IPS-15b (cell line): ENCODE measurements around the gene TMPO.
"Not testable (repeated sequence)": the region's sequence is repeated elsewhere in the genome, so short reads cannot be mapped to it uniquely, and the experiment has no call there.

Experiments
- H3K27me3 ChIP-seq: one replicate; pipeline ENCODE4 v1.6.1; 2013; ENCODE audit warnings: low read length; ENCODE audit not compliant: control insufficient read depth, insufficient read depth
- H3K36me3 ChIP-seq: one replicate; pipeline ENCODE4 v1.6.1; 2013; ENCODE audit warnings: low read length; ENCODE audit not compliant: control insufficient read depth, insufficient read depth
- H3K4me1 ChIP-seq: one replicate; pipeline ENCODE4 v1.6.1; 2013; ENCODE audit warnings: mild to moderate bottlenecking, low read length; ENCODE audit not compliant: control insufficient read depth, insufficient read depth
- H3K4me3 ChIP-seq: one replicate; pipeline ENCODE4 v1.5.1; 2013; ENCODE audit warnings: low read depth, low read length
- H3K9ac ChIP-seq: one replicate; pipeline ENCODE4 v1.6.1; 2013; ENCODE audit warnings: low read depth, mild to moderate bottlenecking, low read length
- H3K9me3 ChIP-seq: one replicate; pipeline ENCODE4 v1.6.1; 2013; ENCODE audit warnings: mild to moderate bottlenecking, low read length; ENCODE audit not compliant: control insufficient read depth, insufficient read depth

Gene TMPO

GRCh38 chr12:98558097-98558496 lies 42.7 kb downstream of the TMPO start:
- not testable (repeated sequence) for H3K4me1 ChIP-seq, H3K36me3 ChIP-seq, H3K27me3 ChIP-seq, H3K4me3 ChIP-seq, H3K9me3 ChIP-seq, H3K9ac ChIP-seq

GRCh38 chr12:98559666-98560065 lies 44.3 kb downstream of the TMPO start:
- Histone ChIP-seq H3K9me3 (no peaks in the 10 kb centered on the region), H3K9ac (no peak overlapping the region), H3K4me3 (no peak overlapping the region), H3K4me1 (no peaks in the 10 kb centered on the region), H3K27me3 (no peaks in the 10 kb centered on the region), H3K36me3 (no peaks in the 10 kb centered on the region)

GRCh38 chr12:98561846-98562245 lies 46.5 kb downstream of the TMPO start:
- H3K36me3 ChIP-seq, result no peaks in the 10 kb centered on the region
- no peak overlapping the region for H3K9ac ChIP-seq
- H3K9me3 ChIP-seq, result no peaks in the 10 kb centered on the region
- H3K27me3 ChIP-seq, result no peaks in the 10 kb centered on the region
- no peaks in the 10 kb centered on the region for H3K4me1 ChIP-seq
- H3K4me3 ChIP-seq, result no peak overlapping the region

GRCh38 chr12:98572010-98572409 lies 56.6 kb downstream of the TMPO start:
- Histone ChIP-seq H3K9ac (no peak overlapping the region), H3K27me3 (no peaks in the 10 kb centered on the region), H3K9me3 (no peaks in the 10 kb centered on the region), H3K4me1 (no peaks in the 10 kb centered on the region), H3K4me3 (no peak overlapping the region), H3K36me3 (no peaks in the 10 kb centered on the region)

- Histone ChIP-seq H3K9ac (no peak overlapping the region), H3K36me3 (no peaks in the 10 kb centered on the region), H3K4me3 (no peak overlapping the region), H3K4me1 (no peaks in the 10 kb centered on the region), H3K27me3 (no peaks in the 10 kb centered on the region), H3K9me3 (no peaks in the 10 kb centered on the region)
Observed at GRCh38 chr12:98574110-98574509, 58.7 kb downstream of the TMPO start.

GRCh38 chr12:98575013-98575412 lies 59.6 kb downstream of the TMPO start:
- no peaks in the 10 kb centered on the region for H3K4me1 ChIP-seq
- H3K9ac ChIP-seq, result no peak overlapping the region
- no peaks in the 10 kb centered on the region for H3K36me3 ChIP-seq
- H3K4me3 ChIP-seq, result no peak overlapping the region
- no peaks in the 10 kb centered on the region for H3K9me3 ChIP-seq
- no peaks in the 10 kb centered on the region for H3K27me3 ChIP-seq

- not testable (repeated sequence) for H3K9me3 ChIP-seq, H3K27me3 ChIP-seq, H3K4me1 ChIP-seq, H3K36me3 ChIP-seq, H3K9ac ChIP-seq, H3K4me3 ChIP-seq
Observed at GRCh38 chr12:98576795-98577194, 61.4 kb downstream of the TMPO start.

- Histone ChIP-seq H3K4me3 (no peak overlapping the region), H3K9ac (no peak overlapping the region), H3K9me3 (no peaks in the 10 kb centered on the region), H3K4me1 (no peaks in the 10 kb centered on the region), H3K27me3 (no peaks in the 10 kb centered on the region), H3K36me3 (no peaks in the 10 kb centered on the region)
Observed at GRCh38 chr12:98578392-98578791, 63.0 kb downstream of the TMPO start.

- H3K9ac ChIP-seq, result no peak overlapping the region
- H3K36me3 ChIP-seq, result no peaks in the 10 kb centered on the region
- H3K4me1 ChIP-seq, result no peaks in the 10 kb centered on the region
- no peaks in the 10 kb centered on the region for H3K27me3 ChIP-seq
- H3K9me3 ChIP-seq, result no peaks in the 10 kb centered on the region
- H3K4me3 ChIP-seq, result no peak overlapping the region
Observed at GRCh38 chr12:98578821-98579220, 63.4 kb downstream of the TMPO start.

GRCh38 chr12:98579347-98579746 lies 64.0 kb downstream of the TMPO start:
- no peaks in the 10 kb centered on the region for H3K9me3 ChIP-seq
- H3K36me3 ChIP-seq, result no peaks in the 10 kb centered on the region

GRCh38 chr12:98579835-98580234 lies 64.4 kb downstream of the TMPO start:
- no peaks in the 10 kb centered on the region for H3K36me3 ChIP-seq
- H3K4me3 ChIP-seq, result no peak overlapping the region
- no peak overlapping the region for H3K9ac ChIP-seq
- H3K27me3 ChIP-seq, result no peaks in the 10 kb centered on the region
- H3K4me1 ChIP-seq, result no peaks in the 10 kb centered on the region
- no peaks in the 10 kb centered on the region for H3K9me3 ChIP-seq

More at GRCh38 chr12:98579347-98579746, 64.0 kb downstream of the TMPO start:
- Histone ChIP-seq H3K4me3 (no peak overlapping the region), H3K9ac (no peak overlapping the region), H3K27me3 (no peaks in the 10 kb centered on the region), H3K4me1 (no peaks in the 10 kb centered on the region)

GRCh38 chr12:98580695-98581094 lies 65.3 kb downstream of the TMPO start:
- Histone ChIP-seq H3K4me3 (no peak overlapping the region), H3K4me1 (no peaks in the 10 kb centered on the region), H3K36me3 (no peaks in the 10 kb centered on the region), H3K27me3 (no peaks in the 10 kb centered on the region), H3K9me3 (no peaks in the 10 kb centered on the region), H3K9ac (no peak overlapping the region)

GRCh38 chr12:98581101-98581500 lies 65.7 kb downstream of the TMPO start:
- Histone ChIP-seq H3K4me1 (no peaks in the 10 kb centered on the region), H3K36me3 (no peaks in the 10 kb centered on the region), H3K9me3 (no peaks in the 10 kb centered on the region), H3K4me3 (no peak overlapping the region), H3K9ac (no peak overlapping the region), H3K27me3 (no peaks in the 10 kb centered on the region)
